Measurements from ENCODE around the gene POU6F2. TPM values are rescaled to one million over a fixed set of nuclear protein-coding genes. Genes with fewer than 3 reads are reported as not detected.

POU6F2 gene
- total RNA-seq, 6 experiments from 2014 or later = 0.12 to 2.1 (median 0.64) TPM; not detected in 2

GRCh38 chr7:39172137-39172536 is 194.4 kb downstream of the POU6F2 start:
- 62% methylated on average over 1 of the region's 1 CpG for WGBS (ENCODE audit: insufficient coverage, low coverage, low lambda C conversion rate, missing lambda C conversion rate)
- TF ChIP-seq POLR2A (IDR thresholded peaks at IDR 0.05) (no peak), CTCF (IDR thresholded peaks at IDR 0.05) (no peak)

GRCh38 chr7:39181398-39181797 is 203.7 kb downstream of the POU6F2 start:
- Histone ChIP-seq H3K9me3 (no peaks in the 10 kb centered on the region), H3K27ac (no peak overlapping the region), H3K4me3 (no peak overlapping the region), H3K4me1 (no peaks in the 10 kb centered on the region), H3K27me3 (no peaks in the 10 kb centered on the region), H3K36me3 (no peaks in the 10 kb centered on the region)
- TF ChIP-seq POLR2A (IDR thresholded peaks at IDR 0.05) (no peak), CTCF (IDR thresholded peaks at IDR 0.05) (no peak)
- ATAC-seq (no peak), DNase-seq (no peak)
- intact Hi-C loops (cut with DNase I) = no loop called here
- WGBS (ENCODE audit: insufficient coverage, low coverage, low lambda C conversion rate, missing lambda C conversion rate) = 50% methylated on average over 3 of the region's 3 CpGs

More at GRCh38 chr7:39172137-39172536, 194.4 kb downstream of the POU6F2 start:
- ATAC-seq (no peak), DNase-seq (no peak)
- Histone ChIP-seq H3K36me3 (no peaks in the 10 kb centered on the region), H3K9me3 (no peaks in the 10 kb centered on the region), H3K4me3 (no peak overlapping the region), H3K27me3 (no peaks in the 10 kb centered on the region), H3K4me1 (no peaks in the 10 kb centered on the region), H3K27ac (no peak overlapping the region)
- intact Hi-C loops (cut with DNase I) = no loop called here

- TF ChIP-seq CTCF (IDR thresholded peaks at IDR 0.05) (no peak), POLR2A (IDR thresholded peaks at IDR 0.05) (no peak)
- H3K27ac ChIP-seq = no peak overlapping the region
- no peak overlapping the region for H3K4me3 ChIP-seq
- H3K27me3 ChIP-seq = no peaks in the 10 kb centered on the region
- WGBS (ENCODE audit: insufficient coverage, low coverage, low lambda C conversion rate, missing lambda C conversion rate) = 77% methylated on average over 2 of the region's 2 CpGs
- H3K36me3 ChIP-seq = no peaks in the 10 kb centered on the region
- no peaks in the 10 kb centered on the region for H3K4me1 ChIP-seq
- intact Hi-C loops (cut with DNase I) = no loop called here
- DNase-seq = no peak
- ATAC-seq = no peak
- no peaks in the 10 kb centered on the region for H3K9me3 ChIP-seq
These were observed 206.1 kb downstream of the POU6F2 start for GRCh38 chr7:39183796-39184195.

- DNase-seq = no peak
- Histone ChIP-seq H3K27me3 (no peaks in the 10 kb centered on the region), H3K36me3 (no peaks in the 10 kb centered on the region), H3K4me3 (no peak overlapping the region), H3K9me3 (no peaks in the 10 kb centered on the region), H3K4me1 (no peaks in the 10 kb centered on the region), H3K27ac (no peak overlapping the region)
- intact Hi-C loops (cut with DNase I) = no loop called here
- ATAC-seq = no peak
- TF ChIP-seq CTCF (IDR thresholded peaks at IDR 0.05) (no peak), POLR2A (IDR thresholded peaks at IDR 0.05) (no peak)
- 20% methylated on average over 3 of the region's 3 CpGs for WGBS (ENCODE audit: insufficient coverage, low coverage, low lambda C conversion rate, missing lambda C conversion rate)
These were observed 206.7 kb downstream of the POU6F2 start for GRCh38 chr7:39184391-39184790.

- no peak overlapping the region for H3K4me3 ChIP-seq
- TF ChIP-seq CTCF (IDR thresholded peaks at IDR 0.05) (no peak), POLR2A (IDR thresholded peaks at IDR 0.05) (no peak)
- intact Hi-C loops (cut with DNase I) = no loop called here
- 50% methylated on average over 2 of the region's 2 CpGs for WGBS (ENCODE audit: insufficient coverage, low coverage, low lambda C conversion rate, missing lambda C conversion rate)
- no peaks in the 10 kb centered on the region for H3K36me3 ChIP-seq
- H3K4me1 ChIP-seq = no peaks in the 10 kb centered on the region
- H3K27me3 ChIP-seq = no peaks in the 10 kb centered on the region
- DNase-seq (no peak), ATAC-seq (no peak)
- no peak overlapping the region for H3K27ac ChIP-seq
- no peaks in the 10 kb centered on the region for H3K9me3 ChIP-seq
These were observed 208.4 kb downstream of the POU6F2 start for GRCh38 chr7:39186131-39186530.

All from right lobe of liver (tissue), 6 donors.